HG02759 (cell line): Measurements from ENCODE around the gene IVD.

Experiments
- ATAC-seq: cut with Tn5 transposase; IDR thresholded peaks from one replicate; pipeline ENCODE4 v1.9.1; 2021; ENCODE audit warnings: mild to moderate bottlenecking, moderate library complexity; ENCODE audit not compliant: unreplicated experiment

Gene IVD

DNA sequence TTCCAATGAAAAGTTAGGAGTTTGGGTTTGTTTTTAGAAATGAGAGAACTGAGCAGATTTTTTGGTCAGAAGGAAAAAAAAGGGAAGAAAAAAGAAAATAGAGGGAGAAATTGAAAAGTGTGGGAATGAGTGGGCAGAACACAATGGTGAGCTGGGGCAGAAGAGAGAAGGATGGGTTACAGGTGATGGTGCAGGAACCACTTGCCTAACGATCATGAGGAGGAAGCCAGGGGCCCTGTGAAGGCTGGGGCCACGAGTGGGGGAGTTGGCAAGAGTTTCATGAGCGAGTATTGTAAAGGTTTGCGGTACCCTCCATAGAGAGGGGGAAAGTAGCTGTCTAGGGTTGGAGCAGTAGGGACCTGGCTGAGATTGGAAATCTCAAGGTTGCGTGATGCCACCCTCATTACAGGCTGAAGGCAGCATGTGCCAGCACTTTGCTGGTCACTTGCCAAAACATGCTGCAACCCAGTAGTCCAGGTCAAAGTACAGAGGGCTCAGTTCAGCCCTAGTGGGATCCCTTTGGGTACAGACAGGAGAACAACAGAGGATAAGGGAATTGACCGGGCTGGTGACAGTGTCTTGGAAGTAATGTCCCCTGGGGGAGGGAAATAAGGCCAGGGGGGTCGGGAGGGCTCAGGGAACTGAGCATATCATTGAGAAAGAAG, 6.6 kb downstream of the IVD start:
- no peak for ATAC-seq

DNA sequence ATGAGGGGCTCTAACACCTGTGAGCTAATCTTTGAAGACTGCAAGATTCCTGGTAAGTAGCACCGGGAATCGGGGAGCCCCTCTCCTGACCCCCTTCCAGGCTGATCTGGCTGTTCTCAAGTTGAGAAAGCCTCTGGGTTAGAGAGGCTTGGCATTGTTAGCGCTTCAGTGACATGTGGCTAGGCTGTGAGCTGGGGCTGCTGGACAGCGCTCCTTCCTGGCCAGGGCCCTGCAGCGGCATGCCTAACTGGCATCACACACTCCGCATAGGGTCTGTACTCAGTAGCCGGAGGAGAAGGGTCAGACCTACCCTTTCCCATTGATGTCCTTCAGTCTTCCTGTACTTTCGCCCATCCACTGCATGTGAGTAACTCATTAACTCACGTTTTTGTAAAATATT, 7.4 kb downstream of the IVD start:
- no peak for ATAC-seq

DNA sequence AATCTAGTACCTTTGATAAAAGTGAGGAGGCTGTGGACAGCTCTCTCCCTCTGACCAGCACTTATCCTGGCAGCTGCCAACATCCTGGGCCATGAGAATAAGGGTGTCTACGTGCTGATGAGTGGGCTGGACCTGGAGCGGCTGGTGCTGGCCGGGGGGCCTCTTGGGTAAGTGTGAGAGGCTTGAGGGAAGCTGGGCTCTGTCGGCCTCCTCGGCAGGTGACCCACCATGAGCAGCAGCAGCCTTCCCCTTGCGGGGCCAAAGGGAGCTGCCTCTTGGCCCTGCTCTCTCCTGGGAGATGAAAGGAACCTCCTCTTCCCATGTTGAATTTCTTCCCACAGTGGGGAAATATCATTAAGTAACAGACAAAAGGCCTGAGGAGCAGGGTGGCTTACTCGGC, 9.2 kb downstream of the IVD start:
- ATAC-seq = no peak

DNA sequence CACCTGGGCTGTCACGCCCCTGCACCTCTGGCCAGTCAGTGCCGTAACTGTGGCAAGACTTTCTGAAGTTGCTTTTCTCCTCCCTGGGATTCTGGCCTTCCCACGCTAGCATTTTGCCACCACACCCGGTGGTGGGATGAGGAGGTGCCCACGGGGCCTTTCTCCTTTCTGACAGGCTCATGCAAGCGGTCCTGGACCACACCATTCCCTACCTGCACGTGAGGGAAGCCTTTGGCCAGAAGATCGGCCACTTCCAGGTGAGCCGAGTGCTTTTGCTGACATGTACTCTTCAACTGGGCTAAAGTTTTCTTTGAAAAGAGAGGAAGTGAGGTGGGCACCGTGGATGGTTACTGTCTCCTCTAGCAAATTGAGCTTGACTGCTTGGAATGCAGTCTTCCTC, 9.6 kb downstream of the IVD start:
- ATAC-seq = no peak

DNA sequence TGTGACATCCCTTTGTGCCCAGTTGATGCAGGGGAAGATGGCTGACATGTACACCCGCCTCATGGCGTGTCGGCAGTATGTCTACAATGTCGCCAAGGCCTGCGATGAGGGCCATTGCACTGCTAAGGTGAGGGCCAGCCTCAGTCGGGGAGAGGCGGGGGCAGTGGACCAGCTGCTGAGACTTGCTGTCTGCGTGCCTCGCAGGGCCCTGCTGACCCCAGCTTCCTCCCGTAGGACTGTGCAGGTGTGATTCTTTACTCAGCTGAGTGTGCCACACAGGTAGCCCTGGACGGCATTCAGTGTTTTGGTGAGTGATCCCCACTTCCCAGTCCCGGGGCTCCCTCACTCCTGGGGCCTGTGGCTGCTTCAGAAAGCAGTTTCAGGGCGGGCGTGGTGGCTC, 10.5 kb downstream of the IVD start:
- ATAC-seq = no peak

DNA sequence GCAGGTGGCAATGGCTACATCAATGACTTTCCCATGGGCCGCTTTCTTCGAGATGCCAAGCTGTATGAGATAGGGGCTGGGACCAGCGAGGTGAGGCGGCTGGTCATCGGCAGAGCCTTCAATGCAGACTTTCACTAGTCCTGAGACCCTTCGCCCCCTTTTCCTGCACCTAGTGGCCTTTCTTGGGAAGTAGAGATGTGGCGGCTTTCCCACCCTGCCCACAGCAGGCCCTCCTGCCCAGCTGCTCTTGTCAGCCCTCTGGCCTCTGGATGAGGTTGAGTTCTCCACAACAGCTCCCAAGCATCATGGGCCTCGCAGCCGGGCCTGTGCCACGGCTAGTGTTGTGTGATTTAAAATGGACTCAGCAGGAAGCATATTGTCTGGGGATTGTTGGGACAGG, 12.5 kb downstream of the IVD start:
- no peak for ATAC-seq

DNA sequence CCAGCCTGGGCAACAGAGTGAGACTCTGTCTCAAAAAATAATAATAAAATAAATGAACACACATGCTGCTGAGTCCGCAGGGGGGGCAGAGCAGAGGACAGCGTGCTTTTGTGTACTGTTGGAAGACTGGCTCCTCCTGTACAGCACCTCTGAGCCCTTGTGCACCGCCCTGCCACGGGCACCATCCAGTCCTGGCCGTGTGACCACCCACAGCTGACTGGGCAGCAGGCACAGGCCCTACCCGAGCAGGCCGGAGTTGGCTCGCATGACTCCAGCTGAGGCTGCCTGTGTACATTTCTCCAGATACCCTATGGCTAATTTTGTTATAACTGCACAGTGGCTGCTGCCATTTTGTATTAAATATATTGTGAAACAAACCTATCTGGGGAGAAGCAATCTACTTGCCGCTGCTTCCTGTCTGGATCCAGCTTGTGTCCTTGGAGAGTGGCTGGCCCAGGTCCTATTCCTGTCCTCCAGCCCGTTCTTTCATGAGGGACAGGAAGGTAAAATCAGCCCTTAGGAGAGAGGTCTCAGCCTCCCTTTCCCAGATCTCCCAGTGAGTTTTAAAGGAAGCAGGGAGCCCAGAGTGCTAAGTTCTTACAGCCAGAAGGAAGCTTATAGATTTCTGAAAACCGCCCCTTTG, 14.6 kb downstream of the IVD start:
- no peak for ATAC-seq

DNA sequence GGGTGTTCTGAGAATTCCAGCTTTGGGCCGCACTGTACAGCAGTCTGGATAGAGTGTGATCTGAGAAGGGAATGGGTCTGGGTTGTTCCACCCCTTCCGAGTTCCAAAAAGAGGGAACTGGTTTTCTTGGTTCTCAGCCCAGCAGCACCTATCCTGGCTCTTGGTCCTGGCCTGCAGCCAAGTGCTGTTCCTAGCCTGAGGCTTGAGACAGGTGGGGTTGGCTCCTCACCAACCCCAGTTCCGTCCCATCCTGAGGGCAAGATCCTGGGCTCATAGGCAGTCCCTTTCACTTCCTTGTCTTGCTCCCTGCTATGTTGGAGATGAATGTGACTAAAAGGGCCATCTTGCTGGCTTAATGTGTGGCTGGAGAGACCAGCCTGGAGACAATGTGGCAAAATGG, 15.2 kb downstream of the IVD start:
- no peak for ATAC-seq

DNA sequence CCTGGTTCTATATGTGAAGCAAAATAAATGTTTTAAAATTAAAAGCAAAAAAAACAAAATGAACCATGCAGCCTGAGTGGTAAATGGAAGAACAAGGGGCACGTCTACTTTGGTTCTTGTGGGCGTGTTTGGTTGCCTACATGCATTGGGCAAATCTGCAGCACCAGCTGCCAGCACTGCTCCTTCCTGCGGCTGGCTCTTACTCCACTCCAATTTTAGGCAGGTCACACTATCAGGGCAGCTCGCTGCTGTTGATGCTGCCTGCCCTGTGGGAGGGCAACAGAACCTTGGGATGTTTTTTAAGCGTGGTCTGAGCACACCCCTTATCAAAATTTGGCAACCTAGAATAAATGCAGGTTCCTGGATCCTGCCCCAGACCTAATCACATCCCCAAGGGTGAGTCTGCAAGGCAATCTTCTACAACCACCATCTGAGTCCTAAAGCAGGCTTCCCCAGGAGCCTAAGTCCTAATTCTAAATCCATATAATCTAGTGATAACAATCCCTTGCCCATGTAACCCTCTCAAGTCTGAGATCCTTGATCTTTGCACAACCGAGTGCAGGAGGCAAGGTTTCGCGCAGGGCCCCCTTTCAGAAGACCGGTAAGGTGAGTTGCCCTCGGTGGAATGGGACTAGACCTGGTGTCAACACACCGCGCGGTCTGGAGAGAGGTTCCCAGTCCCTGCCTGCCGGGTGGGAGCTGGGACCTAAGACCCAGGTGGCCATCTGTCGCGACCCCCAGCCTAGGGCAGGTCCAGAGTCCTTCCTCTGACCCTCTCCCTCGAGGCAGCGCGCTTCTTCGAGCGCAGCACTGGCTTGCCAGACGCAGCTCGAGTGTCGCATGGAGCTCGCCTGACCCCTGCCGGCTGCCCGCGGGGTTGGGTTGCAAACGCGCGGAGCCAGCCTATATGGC, 15.9 kb downstream of the IVD start:
- peak; percentile 93 for ATAC-seq

DNA sequence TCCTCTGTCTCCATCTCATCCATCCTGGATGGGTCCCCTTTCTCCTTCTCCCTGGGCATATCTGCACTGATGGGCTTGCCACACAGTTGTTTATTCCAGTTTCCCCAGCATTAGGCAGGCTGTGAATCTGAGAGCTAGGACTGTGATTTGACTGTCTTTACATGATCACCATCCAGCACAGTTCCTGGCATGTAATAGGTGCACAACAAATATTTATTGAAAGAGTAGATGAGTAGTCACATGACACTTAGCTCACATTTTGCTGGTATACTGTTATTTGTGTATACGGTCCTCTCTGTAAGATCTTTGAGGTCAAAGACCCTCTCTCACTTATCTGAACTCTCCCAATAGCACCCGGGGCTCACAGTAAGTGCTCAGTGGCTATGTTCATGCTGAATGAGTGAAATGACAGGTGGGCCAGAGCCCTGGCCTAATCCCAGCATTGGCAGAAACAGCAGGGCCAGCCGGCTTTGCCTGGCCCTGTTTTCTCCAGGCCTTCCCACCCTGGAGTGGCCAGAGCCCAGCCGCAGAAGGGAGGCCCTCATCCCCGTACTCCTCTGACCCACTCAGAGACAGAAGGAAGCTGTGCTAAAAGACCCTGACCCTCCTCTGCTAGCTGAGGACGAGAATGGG, 19.0 kb downstream of the IVD start:
- no peak for ATAC-seq

DNA sequence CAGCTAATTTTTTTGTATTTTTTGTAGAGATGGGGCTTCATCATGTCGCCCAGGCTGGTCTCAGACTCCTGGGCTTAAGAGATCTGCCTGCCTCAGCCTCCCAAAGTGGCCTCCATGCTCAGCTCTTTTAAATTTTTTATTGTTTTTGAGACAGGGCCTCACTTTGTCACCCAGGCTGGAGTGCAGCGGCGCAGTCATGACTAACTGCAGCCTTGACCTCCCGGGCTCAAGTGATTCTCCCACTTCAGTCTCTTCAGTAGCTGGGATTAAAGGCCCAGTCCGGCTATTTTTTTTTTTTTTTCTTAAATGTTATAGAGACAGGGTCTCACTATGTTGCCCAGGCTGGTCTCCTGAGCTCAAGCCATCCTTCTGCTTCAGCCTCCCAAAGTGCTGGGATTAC, 20.1 kb downstream of the IVD start:
- no peak for ATAC-seq

DNA sequence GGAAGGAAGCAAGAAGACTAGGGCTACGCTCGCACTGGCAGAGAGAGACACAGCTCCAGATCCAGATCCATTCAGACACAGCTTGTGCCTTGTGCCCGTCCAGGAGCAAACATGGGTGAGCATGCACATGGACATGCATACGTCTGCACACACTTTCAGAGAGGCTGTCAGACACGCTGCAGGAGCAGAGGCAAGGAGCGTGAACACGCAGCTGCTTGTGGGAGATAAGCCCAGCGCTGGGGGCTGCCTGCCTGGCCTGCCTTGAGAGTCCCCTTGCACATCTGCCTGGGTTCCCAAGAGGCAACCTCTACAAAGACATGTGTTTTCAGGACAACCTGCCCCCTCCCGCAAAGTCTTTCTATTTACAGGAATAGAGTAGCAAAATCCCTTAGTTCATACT, 21.6 kb downstream of the IVD start:
- ATAC-seq = no peak

DNA sequence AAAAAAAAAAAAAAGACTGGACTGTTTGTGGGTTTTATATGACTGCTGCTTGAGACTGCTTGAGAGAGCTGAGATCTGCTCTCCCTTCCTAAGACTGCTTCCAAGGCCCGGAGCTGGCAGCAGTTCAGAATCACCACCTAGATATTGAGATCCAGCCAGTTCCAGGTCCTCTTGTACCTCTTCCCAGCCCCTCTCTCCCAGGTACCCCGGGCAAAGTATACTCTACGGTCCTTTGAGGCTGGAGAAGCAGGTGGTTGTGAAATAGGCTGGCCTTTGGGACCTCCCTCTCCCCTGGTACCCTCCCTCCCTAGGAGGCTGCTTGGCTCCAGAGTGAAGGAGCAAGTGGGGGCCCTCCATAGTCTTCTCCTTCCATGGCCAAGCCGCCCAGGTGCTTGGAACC, 22.6 kb downstream of the IVD start:
- no peak for ATAC-seq

DNA sequence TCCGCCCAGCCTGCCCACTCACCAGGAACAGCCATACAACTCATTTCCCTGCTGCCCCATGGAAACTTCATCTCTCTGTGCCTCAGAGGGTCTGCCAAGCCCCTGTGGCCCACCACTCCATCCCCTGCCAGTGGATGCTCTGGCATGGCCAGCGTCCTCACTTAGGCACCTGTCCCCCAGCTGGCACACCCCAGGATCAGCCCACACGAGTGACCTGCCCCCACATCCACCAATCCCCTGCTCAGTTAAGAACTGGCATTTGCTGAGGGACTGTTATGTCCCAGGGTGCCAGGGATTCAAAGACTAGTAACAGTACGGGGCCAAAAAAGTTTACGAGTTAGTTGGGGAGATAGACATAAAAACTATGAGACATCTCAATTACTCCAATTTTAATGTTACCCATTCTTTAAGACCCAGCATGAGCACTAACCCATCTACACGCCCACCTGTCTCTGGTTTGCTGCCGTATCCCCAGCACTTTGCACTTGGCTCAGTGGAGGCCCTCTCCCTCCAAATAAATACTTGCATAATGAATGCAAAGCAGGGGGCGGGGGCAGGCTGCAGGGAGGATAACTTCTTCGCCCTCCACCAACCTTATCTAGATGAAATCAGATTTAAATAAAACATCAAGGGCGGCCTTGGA, 23.6 kb downstream of the IVD start:
- no peak for ATAC-seq

DNA sequence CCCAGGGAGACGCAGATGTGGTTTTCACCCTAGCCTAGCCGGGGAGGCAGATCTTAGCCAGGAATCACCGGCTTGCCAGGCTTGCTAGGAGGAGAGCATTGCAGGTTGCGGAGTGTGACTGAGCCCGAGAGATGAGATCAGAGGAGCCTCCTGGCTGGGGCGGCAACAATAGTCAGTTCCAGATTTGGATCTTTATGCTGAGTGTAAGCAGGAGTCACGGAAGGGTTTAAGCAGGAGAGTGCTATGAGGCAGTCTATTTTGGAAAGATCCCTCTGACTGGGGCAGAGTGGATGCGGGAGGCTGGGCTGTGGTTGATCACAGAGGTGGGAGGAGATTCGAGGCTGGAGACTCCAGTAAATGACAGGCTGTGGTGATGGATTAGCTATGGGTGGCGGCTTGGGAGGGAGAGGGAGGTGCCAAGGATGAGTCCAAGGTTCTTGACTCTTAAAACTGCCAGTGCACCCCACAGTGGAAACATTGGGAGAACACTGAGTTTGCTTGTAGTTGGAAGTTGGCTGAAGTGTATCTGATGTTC, 24.7 kb downstream of the IVD start:
- ATAC-seq = no peak

DNA sequence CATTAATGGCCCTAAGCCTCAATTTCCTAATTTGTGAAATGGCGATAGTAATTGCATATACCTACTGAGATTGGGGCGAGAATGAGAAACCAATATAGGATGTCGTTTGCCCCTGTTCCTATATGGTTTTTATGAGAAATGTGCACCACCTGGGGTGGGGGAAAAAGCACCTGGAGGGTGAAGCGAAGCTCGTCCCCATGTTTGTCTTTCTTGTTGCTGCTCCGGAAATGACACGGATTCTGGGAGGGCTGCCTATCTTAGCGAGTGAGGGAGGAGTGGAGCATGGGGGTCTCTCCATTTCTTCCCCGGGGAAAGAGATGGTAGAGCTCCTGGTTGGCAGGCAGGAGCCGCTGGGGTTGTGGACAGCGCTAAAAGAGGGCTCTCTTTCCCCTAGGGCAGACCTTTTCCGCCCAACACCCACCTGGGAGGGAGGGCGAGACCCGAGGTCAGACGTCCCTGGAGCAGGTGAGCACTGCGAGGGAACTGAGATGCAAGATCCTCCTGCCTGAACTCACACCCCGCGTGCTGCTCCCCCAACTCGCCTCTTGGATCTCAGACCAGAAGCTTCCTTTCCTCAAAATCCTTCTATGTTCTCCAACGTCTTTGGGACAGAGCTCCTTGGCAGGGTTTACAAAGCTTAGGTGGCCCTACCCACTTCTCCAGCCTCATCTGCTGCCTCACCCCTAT, 29.6 kb downstream of the IVD start:
- no peak for ATAC-seq

DNA sequence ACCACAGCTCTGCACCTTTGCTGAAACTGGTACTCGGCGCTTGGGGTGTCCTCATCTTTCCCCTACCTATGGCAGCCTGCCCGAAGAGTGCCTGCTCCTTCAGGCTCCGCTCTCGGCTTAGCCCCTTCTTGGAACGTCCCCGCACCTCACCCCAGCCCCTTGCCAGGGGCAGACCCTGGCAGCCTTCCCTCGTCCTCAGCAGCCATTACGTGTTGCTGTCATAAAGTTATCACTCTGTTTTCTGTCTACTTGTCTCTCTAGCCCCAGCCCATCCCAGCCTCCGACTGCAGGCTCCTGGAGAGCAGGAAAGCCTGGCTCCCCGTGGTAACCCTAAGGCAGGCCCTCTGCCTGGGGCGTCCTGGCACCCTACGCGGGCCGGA, 30.1 kb downstream of the IVD start:
- no peak for ATAC-seq

DNA sequence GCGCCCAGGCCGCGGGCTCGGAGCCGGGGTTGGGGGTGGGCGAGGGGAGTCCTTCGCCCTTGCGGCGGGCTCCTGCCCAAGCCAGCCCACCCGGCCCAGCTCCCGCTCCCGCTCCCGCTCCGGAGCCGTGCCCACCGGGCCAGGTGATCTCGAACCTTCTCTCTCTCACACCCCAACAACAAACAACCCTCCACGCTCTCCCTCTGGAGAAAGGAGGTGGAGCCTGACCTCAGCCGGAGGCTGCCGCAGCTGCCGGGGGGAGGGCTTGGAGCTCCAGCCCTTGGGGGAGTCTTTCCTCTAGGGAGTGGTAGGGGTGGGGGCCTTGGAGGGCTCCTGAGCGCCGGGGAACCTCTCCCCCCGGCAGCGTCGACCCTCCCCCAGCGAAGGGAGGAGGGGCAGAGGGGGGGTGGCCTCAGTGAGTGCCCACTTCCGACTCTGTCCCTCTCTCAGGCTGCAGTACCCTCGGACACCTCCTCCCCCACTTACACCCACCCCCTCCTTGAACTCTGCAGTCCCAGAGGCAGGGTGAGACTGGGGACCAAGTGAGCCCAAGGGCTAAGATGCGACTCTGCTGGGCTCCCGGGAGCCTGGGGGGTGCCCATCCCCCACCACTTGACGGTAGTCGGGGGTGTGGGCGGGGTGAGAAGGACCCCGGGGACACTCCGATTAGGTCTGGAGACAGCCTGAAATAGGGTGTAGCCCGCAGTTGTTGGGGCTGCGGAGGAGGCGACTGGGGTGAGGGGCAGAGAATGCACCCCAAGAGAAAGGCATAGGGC, 30.7 kb downstream of the IVD start:
- no peak for ATAC-seq
